Left ventricle myocardium inferior (tissue), 1 donor: Measurements from ENCODE around the gene ISL2. TPM values are rescaled to one million over a fixed set of nuclear protein-coding genes. Genes with fewer than 3 reads are reported as not detected.

ENCODE experiments used
- DNase-seq: peaks from one replicate; pipeline ENCODE4 v3.0.0-alpha.2; 2020
- H3K27ac ChIP-seq: fragments of 200-600 bp; replicated peaks from 2 replicates; pipeline ENCODE4 v1.8.0; 2021
- H3K27me3 ChIP-seq: fragments of 200-600 bp; 2 replicates; pipeline ENCODE4 v1.8.0; 2021; ENCODE audit warnings: low read depth
- H3K36me3 ChIP-seq: fragments of 200-600 bp; 2 replicates; pipeline ENCODE4 v1.8.0; 2021
- H3K4me1 ChIP-seq: fragments of 200-600 bp; 2 replicates; pipeline ENCODE4 v1.8.0; 2021
- H3K4me3 ChIP-seq: fragments of 200-600 bp; 2 replicates; pipeline ENCODE4 v1.8.0; 2021; ENCODE audit warnings: mild to moderate bottlenecking, moderate library complexity
- H3K9me3 ChIP-seq: fragments of 200-600 bp; replicated peaks from 2 replicates; pipeline ENCODE4 v1.8.0; 2021
- CTCF ChIP-seq: fragments of 200-600 bp; IDR thresholded peaks from 2 replicates; pipeline ENCODE4 v1.8.0; 2021; ENCODE audit warnings: antibody characterized with exemption, mild to moderate bottlenecking, borderline replicate concordance
- intact Hi-C: fragments of 100-400 bp; cut with micrococcal nuclease; formaldehyde crosslinking; loops from one replicate; pipeline ENCODE4 v1.11.0; 2022
- total RNA-seq: library from RNA; stranded (reverse); fragmentation: NEBNext Ultra II Directional; extraction: Animal tissue kit (Norgen Biotek cat#: 25700); gene quantifications from one replicate; pipeline ENCODE4 v1.2.1, GENCODE V29; 2021
- donor health status: DM: no; HTN: yes; CAD: no; lungs with severe emphysema.

The ISL2 gene
- total RNA-seq, 1 donor from 2014 or later: not detected

- no peak for DNase-seq
- no peak for TF ChIP-seq CTCF
- H3K27me3 ChIP-seq: no peaks in the 10 kb centered on the region
- H3K9me3 ChIP-seq: no peaks in the 10 kb centered on the region
- no peak overlapping the region for H3K27ac ChIP-seq
- H3K4me1 ChIP-seq: no peaks in the 10 kb centered on the region
- intact Hi-C loops: no loop called here
- peaks cover 30% of the 10 kb centered on the region for H3K36me3 ChIP-seq
- no peak overlapping the region for H3K4me3 ChIP-seq
Measured at GRCh38 chr15:76359152-76359551, 22.6 kb downstream of the ISL2 start.

- no peak for TF ChIP-seq CTCF
- DNase-seq: no peak
- Histone ChIP-seq H3K4me3 (no peak overlapping the region), H3K36me3 (peaks cover 29% of the 10 kb centered on the region), H3K4me1 (no peaks in the 10 kb centered on the region), H3K9me3 (no peaks in the 10 kb centered on the region), H3K27ac (no peak overlapping the region), H3K27me3 (no peaks in the 10 kb centered on the region)
- intact Hi-C loops: no loop called here
Measured at GRCh38 chr15:76360416-76360815, 23.8 kb downstream of the ISL2 start.

- Histone ChIP-seq H3K4me1 (peaks cover 8% of the 10 kb centered on the region), H3K36me3 (peaks cover 28% of the 10 kb centered on the region), H3K4me3 (no peak overlapping the region), H3K9me3 (no peaks in the 10 kb centered on the region), H3K27me3 (no peaks in the 10 kb centered on the region), H3K27ac (no peak overlapping the region)
- DNase-seq: no peak
- no peak for TF ChIP-seq CTCF
- intact Hi-C loops: no loop called here
Measured at GRCh38 chr15:76363251-76363650, 26.7 kb downstream of the ISL2 start.

GRCh38 chr15:76366714-76367113 is 30.1 kb downstream of the ISL2 start:
- Histone ChIP-seq H3K27me3 (no peaks in the 10 kb centered on the region), H3K9me3 (no peaks in the 10 kb centered on the region), H3K27ac (no peak overlapping the region), H3K4me3 (no peak overlapping the region), H3K36me3 (no peaks in the 10 kb centered on the region), H3K4me1 (peaks cover 15% of the 10 kb centered on the region)
- intact Hi-C loops: no loop called here
- DNase-seq: no peak
- TF ChIP-seq CTCF: no peak

GRCh38 chr15:76368122-76368621 is 31.6 kb downstream of the ISL2 start:
- Histone ChIP-seq H3K36me3 (peaks cover 12% of the 10 kb centered on the region), H3K27ac (no peak overlapping the region), H3K27me3 (no peaks in the 10 kb centered on the region), H3K9me3 (no peaks in the 10 kb centered on the region), H3K4me3 (no peak overlapping the region), H3K4me1 (peaks cover 15% of the 10 kb centered on the region)
- intact Hi-C loops: no loop called here
- no peak for DNase-seq
- TF ChIP-seq CTCF: no peak

- peaks cover 8% of the 10 kb centered on the region for H3K4me1 ChIP-seq
- TF ChIP-seq CTCF: no peak
- no peak overlapping the region for H3K4me3 ChIP-seq
- DNase-seq: no peak
- H3K27me3 ChIP-seq: no peaks in the 10 kb centered on the region
- no peaks in the 10 kb centered on the region for H3K9me3 ChIP-seq
- H3K36me3 ChIP-seq: peaks cover 48% of the 10 kb centered on the region
- H3K27ac ChIP-seq: no peak overlapping the region
- intact Hi-C loops: no loop called here
Measured at GRCh38 chr15:76376029-76376428, 39.5 kb downstream of the ISL2 start.
